GM10266 (cell line): ENCODE measurements around the gene CASR.
A peak's percentile ranks its signal among the peaks of the same experiment; 100 is the strongest.

Experiments used
- DNase-seq: peaks from one replicate; pipeline ENCODE4 v3.0.0; 2012; ENCODE audit errors: extremely low spot score
- CTCF ChIP-seq: IDR thresholded peaks from 2 replicates; pipeline ENCODE4 v1.5.1; 2012; ENCODE audit warnings: mild to moderate bottlenecking, low read depth; ENCODE audit not compliant: control insufficient read depth, insufficient read depth; ENCODE audit errors: missing control alignments

Gene CASR

GRCh38 chr3:122232485-122232884 lies 49.0 kb downstream of the CASR start:
- DNase-seq = no peak

GRCh38 chr3:122233101-122233952 lies 49.9 kb downstream of the CASR start:
- TF ChIP-seq CTCF = no peak
- DNase-seq = peak; percentile 55

More at GRCh38 chr3:122232485-122232884, 49.0 kb downstream of the CASR start:
- TF ChIP-seq CTCF = no peak

GRCh38 chr3:122234117-122234516 lies 50.6 kb downstream of the CASR start:
- no peak for DNase-seq

GRCh38 chr3:122235147-122235546 lies 51.7 kb downstream of the CASR start:
- TF ChIP-seq CTCF = no peak
- peak; percentile 44 for DNase-seq

More at GRCh38 chr3:122234117-122234516, 50.6 kb downstream of the CASR start:
- no peak for TF ChIP-seq CTCF

GRCh38 chr3:122239112-122239511 lies 55.6 kb downstream of the CASR start:
- no peak for TF ChIP-seq CTCF
- DNase-seq = no peak

GRCh38 chr3:122245513-122246174 lies 62.2 kb downstream of the CASR start:
- TF ChIP-seq CTCF = no peak
- no peak for DNase-seq

GRCh38 chr3:122246199-122246598 lies 62.7 kb downstream of the CASR start:
- no peak for DNase-seq
- TF ChIP-seq CTCF = no peak
